Loucy (cell line): ENCODE data around the gene MPI.

ENCODE experiments used
- CTCF ChIP-seq: fragments of 200-600 bp; sonication (generic); conservative IDR thresholded peaks from 2 replicates; pipeline ENCODE4 v1.5.1; 2014; ENCODE audit warnings: mild to moderate bottlenecking, antibody characterized with exemption, low read length
- EZH2phosphoT487 ChIP-seq: fragments of 200-600 bp; IDR thresholded peaks from 2 replicates; pipeline ENCODE4 v1.6.1; 2018; ENCODE audit warnings: antibody characterized with exemption, mild to moderate bottlenecking, moderate library complexity, borderline replicate concordance

- no peak for TF ChIP-seq CTCF
- no peak for TF ChIP-seq EZH2phosphoT487
These were observed 42.4 kb upstream of the MPI start for GRCh38 chr15:74847432-74847831.
